SIG-M5 treated with dmso at 0.1 percent for 504 hours (cell line): ENCODE results near the gene BCAP31.
"Not testable (repeated sequence)": the region's sequence is repeated elsewhere in the genome, so short reads cannot be mapped to it uniquely, and the experiment has no call there.

ENCODE experiments used
- DNase-seq: peaks from one replicate; lab custom pipeline; 2025; ENCODE audit not compliant: unreplicated experiment; lab: John Stamatoyannopoulos, UW

The BCAP31 gene

DNA sequence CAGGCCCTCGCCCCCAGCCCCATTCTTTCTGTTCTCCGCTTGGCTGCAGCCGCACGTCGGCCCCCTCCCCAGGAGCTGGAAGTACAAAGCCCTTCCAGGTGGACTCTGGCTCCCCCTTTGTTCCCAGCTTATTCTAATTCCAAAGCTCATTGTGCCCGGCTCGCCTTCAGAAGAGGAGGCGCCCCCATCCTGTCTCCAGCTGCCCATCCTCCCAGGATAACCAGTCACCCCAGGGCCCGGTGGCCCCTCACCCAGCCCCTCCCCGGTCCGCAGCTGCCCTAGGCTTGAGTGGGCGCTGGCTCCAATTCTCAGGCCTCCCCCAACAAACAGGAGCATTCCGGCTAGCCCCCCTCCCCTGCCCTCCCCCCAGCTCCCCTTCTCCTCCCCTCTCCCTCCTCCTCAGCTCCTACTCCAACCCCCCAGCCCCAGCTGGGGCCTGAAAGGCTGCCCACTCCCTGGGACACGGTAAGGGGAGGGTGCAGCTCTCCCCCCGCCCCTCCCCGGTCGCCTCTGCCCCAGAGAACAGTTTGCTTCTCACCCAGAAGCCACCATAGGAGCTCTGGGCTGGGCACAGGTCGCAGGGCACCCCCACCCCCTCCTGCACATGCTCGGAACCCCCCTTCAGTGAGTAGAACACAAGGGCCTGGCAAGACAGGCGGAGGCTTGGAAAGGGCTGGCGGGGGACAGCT, 39.6 kb downstream of the BCAP31 start:
- DNase-seq: no peak

DNA sequence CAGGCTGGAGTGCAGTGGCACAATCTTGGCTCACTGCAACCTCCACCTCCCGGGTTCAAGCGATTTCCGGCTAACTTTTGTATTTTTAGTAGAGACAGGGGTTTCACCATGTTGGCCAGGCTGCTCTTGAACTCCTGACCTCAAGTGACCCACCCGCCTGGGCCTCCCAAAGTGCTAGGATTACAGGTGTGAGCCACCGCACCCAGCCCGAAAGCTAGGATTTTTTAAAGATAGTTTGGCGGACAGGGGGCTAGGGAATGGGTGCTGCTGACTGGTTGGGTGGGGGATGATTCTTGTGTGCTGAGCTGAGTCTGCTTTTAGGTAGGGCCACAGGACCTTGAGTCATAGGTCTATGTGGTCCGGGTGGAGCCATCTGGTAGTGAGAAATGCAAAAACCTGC, 40.7 kb downstream of the BCAP31 start:
- not testable (repeated sequence) for DNase-seq

DNA sequence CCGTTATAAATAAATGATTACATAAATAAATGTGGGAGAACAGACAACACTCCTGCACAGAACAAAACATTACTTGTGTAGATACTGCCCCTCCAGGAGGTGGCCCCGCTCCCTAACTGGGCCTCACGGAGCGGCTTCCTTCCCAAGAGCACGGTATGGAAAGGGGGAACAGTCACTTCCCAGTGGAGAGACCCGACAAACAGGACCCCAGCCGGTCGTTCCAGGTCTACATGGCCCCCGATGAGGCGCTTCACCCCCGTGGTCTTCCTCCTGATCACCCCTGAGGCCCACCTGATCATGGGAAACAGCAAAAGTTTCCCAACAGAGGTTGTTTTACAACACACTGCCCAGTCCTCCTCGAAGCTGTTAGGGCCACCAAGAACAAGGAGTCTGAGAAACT, 43.0 kb downstream of the BCAP31 start:
- DNase-seq: no peak

DNA sequence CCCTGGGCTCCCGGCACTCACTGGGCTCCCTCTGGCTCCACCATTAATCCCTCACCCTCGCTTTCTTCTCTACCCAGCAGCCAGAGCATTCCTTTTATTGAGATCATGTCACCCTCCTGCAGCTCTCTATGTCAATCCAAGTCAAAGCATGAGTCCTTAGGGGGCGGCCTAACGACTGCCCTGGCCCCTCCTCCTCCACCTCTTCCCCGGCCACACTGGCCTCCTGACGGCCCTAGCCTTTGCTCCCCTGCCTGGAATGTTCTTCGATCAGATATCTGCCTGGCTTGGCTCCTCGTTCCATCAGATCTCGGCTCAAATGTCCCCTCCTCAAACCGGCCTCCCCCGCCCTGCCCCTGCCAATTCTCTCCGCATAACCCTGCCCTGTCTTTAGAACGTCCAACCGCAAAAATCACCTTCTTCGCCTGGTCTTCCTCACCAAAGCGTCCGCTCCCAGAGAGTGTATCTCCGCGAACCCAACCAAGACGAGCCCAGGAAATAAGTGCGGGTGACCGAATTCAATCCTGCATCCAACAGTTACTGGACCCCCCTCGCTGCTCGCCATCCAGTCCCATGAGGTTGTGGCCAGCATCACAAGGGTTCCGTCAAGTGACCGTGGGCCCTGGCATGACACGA, 49.9 kb downstream of the BCAP31 start:
- DNase-seq: no peak

DNA sequence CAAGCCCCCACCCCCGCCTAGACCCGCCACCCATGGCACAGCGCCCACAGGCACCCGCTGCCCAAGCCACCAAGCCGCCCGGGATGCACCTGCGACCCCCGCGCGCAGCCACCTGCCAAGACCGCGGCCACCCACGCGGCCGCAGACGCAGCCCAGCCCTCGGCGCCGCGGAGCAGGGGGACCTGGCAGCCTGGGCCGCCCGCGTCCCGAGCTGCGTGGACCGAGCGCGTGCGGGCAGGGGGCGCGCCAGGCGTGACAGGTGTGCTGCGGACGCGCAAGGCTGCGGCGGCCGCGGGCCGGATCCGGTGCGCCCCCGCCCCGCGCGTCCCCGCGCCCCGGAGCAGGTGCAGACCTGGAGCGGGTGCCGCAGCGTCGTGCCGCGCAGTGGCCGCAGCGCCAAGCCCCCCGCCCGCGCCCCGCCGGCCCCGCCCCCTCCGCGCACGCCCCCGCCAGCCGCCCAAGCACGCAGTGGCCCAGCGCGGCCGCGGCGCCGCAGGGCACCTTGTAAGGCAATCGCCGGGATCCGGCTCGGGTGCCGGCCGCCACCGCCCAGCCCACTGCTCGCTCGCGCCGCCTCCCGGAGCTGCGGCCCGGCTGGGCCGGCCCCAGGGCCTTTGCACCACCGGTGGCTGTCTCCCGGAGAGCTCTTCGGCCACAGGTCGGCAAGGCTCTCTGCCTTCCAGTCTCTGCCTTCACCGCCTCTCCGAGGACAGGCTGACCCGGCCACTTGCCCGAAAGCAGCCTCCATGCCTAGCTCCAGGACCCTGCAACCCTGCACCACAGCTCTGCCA, 50.6 kb downstream of the BCAP31 start, which contains the start of gene PNCK:
TSS of gene PNCK (minus strand) at position 386 of the 791 bp plus-strand sequence. CDS start 737 bp downstream, outside the sequence.
- DNase-seq: no peak

DNA sequence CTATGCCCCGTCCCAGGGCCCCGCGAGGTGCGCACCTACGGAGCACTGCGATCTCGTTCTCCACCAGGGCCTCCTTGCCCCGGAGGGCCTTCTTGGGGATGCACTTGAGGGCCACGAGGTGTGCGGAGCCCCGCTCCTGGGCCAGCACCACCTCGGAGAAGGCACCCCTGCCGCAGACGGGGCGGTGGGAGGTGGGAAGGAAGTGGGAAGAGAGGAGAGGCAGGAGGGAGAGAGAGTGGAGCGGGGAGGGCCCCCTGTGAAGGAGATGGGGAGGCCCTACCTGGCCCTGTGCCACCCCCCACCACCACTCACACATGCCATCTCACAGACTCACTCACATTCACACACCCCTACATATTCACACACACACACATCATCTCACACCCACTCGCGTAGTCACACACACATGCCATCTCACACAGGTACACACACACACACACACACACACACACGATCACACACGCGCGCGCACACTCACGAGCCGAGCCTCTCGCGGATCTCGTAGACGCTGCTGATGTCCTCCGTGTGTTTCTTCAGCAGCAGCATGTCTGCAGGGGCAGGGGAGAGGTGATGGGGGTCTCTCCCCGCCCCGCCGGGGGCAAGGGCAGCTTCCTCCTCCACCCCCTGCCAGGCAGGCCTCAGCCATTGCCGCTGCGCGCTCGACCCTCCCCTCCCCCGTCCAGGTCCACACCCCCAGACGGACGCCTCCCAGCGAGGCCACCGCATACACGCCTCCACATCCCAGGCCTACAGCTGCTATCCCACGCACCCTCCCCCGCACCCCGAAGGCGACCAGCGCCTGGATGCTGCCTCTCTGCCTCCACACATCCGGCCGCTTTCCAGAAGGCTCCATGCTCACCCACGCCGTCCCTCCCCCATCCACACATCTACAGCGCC, 51.4 kb downstream of the BCAP31 start:
- DNase-seq: no peak

DNA sequence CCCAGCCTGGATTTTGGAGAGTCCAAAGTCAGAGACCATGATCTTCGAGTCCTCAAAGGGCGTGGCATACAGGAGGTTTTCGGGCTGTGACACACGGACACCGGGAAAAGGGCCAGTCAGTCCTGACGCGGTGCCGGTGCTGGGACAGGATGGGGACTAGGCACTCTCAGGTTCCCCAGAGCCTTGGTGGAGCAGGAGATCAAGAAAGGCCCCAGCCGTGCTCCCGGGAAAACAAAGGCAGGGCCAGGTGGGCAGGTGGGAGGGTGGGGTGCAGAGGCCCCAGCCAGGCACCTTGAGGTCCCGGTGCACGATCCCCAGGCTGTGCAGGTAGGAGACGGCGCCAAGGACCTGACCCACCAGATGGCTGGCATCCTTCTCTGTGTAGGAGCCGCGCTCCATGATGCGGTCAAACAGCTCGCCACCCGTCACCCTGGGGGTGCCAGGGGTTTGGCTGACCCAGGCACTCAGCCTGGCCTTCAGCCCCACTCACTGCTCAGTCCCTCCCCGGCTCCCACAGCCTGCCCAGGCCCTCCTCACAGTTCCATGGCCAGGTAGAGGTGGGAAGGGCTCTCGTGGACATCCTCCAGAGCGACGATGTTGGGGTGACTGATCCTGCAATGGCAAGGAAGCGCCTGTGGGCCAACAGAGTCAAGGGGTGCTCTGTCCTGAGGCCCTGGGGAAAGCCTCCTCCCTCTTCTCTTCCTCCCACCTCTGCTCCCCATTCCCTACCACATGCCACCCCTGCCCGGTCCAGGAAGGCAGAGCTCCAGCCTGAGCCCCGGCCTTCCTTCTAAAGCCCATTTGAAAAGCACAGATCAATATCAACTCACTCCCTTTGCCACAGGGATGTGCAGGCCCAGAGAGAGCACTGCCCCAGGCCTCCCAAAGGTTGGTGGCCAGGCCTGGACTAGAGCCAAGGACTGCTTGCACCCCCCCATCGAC, 52.3 kb downstream of the BCAP31 start:
- DNase-seq: no peak

DNA sequence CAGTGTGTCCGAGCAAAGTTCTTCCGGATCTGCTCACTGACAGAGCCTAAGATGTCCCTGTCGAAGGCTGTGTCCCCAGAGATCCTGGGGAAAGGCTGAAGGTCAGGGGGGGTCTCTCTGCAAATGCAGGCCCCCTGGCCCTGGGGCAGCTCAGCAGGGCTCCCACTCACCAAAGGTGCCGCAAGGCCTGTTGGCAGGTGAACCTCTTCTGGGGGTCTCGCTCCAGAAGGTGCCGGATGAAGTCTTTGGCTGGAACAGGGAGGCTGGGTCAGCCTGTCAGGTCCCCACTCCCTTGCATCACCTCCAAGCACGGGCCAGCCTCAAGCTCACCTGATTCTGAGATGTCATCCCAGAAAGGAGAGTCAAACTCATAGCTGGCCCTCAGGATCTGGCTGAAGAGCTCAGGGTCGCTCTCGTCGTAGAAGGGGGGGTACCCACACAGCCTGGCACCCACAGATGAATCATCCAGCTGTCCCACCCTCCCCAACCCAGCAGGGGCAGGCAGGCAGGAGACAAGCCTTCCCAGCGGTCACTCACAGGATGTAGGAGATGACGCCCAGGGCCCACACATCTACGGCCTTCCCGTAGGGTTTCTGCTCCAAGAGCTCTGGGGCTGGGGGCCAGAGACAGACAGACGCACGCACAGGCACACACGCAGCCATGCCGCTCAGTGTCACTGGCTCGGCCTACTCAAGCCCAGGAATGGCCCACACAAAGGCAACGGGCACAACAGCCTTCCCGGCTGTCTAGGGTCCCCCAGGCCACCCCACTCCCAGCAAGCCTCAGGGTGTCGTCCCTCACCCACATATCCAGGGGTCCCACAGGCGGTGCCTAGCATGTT, 53.2 kb downstream of the BCAP31 start:
- DNase-seq: no peak

DNA sequence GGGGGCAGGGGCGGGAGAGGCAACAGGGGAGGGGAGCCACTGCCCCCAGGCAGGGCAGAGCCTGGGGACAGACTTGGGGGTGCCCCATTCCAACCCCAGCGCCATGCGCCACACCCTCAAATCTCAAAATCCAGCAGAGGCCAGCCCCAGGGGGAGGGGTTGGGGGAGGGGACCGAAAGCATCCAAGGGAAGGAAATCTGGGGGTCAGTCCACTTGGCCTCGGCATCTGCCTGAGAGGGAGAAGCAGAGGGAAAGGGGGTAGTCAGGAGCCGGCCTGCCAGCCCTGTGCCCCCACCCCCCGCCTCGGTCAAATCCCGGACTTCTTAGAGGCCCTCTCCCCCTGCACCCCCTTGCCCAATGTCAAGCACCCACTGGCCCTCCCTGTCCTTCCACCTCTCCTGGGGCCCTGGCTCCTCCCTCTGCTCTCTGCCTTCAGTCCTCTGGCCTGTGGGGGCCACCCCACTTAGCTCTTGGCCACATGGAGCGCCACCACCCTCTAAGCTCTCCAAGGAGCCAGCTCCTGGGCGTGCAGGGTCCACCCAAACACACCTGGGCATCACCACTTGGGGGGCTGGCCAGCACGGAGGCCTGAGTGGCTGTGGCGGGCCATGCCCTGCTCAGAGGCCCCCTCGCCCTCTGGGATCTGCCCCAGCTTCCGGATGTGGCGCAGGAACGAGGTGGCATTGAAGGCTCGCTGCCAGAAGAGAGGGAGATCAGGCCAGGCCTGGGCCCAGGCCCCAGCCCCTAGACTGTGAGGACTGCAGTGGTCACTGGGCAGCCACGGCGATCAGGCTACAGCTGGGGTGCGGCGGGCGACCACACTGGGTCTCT, 54.1 kb downstream of the BCAP31 start:
- no peak for DNase-seq

DNA sequence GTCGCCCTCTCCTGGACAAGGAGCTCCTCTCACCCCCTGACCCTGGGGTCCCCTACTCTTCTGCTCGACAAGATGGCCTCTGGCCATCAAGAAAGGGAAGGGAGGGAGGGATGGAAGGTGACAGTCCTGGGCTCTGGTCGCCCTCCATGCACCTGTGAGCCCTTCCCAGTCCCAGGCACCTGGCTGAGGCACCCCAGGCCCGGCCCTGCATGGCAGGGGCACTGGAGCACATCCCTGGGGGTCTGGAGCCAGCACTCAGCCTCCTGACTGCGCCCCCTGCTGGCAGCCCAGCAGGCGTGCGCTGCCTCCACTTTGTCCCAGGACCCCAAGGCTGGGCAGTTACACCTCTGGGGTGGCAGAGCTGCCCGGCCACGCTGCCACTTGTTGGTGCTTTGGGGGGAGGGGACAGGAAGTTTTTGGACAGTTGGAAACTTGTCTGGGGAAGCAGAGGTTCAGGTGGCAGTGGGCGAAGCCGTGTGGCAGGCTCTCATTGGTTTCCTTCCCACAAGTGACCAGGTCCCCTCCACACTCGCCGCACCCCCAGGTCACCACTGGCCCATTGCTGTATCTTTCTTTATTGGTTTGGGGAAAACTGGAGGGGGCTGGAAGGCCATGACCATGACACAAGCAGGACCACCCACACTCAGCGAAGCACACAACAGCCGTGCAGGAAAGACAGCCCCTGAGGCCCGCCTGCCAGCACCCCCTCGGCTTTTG, 54.9 kb downstream of the BCAP31 start:
- no peak for DNase-seq

DNA sequence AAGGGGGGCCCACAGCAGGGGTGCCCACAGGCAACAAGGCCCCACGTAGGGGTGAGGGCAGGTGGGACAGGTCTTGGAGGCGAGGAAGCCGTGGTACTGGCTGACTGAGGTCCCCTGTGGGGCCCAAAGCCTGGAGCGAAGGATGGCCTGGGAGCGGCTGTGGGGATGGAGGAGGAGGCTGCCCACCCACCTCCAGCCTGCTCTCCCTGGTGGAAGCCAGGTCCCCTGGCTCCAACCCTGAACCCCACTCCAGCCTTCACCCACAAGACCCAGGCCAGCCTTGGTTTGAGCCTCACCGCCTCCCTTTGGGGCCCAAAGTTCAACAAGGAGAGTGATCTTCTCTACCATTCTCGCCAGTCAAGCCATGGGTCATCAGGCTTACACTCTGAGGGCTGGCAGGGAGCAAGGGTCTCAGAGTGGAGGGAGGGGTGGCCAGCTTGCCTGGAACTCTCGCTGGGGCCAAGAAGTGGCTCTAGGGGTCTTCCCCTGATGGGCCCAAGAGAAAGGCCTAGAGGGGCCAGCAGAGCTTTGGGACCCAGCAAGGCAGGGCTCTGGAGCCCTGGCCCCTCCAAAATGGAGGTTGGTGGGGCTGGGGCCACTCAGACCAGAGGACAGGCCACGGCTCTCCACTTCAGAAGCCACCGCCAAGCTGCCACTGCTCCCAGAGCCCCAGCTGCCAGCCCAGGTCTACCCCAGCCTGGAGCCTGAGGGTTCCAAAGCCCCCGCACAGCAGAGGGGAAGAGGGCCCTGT, 55.6 kb downstream of the BCAP31 start:
- DNase-seq: no peak

DNA sequence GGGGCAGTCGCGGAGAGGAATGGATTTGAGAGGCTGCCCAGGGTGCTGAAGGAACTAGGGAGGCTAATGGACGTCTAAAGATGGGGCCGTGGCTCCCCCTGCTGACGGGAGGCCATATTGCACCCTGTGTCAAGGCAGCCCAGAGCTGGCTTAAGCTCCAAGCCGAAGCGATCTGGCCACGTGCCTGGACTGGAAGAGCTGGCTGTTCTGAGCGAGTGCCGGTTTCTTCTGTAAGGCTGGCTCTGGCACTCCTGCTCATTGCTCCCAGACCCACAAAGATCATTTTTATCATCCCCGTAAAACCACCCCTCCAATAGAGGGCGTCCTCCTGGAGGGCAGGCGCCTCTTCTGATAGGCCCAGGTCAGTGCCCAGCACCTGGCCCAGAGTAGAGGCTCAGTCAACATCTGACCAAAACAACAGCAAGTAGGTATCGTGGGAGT, 56.2 kb downstream of the BCAP31 start:
- peak; percentile 68 for DNase-seq

DNA sequence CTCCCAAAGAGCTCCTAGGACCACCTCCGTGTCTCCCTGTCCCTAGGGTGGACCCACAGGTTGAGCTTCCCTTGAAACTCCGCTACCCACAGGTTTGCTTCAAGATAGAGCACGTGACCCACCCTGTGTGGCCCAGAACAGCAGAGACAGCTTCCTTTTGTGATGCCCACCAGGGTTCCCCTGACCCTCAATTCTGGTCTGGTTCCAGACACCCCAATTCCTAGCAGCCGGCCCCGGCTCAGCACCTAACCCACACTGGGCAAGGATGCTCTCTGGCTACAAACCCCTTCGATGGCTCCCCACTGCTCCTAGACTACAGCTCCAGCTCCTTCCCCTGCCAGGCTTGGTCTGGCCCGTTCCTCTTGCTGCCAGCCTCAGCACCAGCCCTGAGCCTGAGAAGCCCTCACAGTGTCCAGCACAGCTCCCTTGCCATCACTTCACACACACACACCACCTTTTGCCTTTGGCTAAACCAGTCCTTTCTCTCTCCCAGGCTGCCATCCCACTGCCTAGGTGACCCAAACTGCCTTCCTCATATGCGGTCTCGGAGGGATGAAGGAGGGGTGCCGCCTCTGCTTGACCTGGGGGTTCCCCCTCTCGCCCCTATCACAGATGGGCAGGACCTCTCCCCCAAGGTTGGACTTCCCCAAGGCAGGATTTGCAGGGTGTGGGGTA, 56.8 kb downstream of the BCAP31 start:
- DNase-seq: no peak

DNA sequence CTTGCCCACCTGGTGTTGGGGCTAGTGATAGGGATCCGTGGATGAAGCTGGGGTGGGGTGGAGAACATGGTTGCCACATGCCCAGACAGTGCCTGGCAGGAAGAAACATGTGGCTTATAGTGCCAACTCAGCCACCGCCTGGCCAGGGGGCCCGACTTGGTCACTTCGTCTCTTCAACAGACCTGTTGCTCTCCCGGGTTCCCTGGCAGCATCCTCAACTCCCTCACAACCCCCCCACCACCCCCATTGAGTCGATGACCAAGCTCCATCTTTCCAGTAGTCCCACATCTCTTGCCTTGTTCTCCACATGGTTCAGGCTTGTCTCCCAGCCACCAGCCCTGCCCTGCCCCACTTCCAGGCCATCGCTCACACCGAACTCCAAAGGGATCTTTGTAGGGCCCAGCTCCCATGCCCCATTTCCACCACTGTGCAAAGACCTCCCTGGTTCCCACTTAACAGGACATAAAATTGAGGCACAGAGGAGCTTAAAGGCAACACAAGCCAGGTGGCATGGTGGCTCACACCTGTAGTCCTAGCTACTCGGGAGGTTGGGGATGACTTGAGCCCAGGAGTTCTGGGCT, 58.4 kb downstream of the BCAP31 start:
- DNase-seq: no peak

DNA sequence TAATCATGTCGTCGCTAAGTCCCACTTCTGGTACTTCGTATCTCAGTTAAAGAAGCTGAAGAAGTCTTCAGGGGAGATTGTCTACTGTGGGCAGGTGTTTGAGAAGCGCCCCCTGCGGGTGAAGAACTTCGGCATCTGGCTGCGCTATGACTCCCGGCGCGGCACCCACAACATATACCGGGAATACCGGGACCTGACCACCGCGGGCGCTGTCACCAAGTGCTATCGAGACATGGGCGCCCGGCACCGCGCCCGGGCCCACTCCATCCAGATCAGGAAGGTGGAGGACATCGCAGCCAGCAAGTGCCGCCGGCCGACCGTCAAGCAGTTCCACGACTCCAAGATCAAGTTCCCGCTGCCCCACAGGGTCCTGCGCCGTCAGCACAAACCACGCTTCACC, 61.9 kb downstream of the BCAP31 start:
- no peak for DNase-seq

DNA sequence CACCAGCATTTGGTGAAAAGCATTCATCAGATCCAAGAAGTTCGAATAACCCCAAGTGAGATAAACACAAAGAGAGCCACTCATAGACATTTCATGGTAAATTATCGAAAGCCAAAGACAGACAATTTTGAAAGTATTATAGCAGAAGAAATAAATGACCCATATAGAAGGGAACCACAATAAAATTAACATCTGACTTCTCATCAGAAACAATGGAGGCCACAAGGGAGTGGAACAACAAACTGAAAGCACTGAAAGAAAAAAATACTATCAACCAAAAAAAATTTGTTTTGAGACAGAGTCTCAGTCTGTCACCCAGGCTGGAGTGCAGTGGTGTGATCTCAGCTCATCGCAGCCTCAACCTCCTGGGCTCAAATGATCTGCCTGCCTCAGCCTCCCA, 64.9 kb downstream of the BCAP31 start:
- no peak for DNase-seq
